IMR-90 (cell line): ENCODE results near the gene GUF1. TPM values are rescaled to one million over a fixed set of nuclear protein-coding genes. Genes with fewer than 3 reads are reported as not detected.

ENCODE experiments used
- ATAC-seq: fragments of 200-7000 bp; cut with Tn5 transposase; 2 replicates; pipeline ENCODE4 v1.9.1; 2020; ENCODE audit warnings: low read depth, mild to moderate bottlenecking, moderate library complexity
- BruUV-seq: library from RNA; stranded (reverse); fragments of 400-500 nt; replicated peaks from 2 replicates; lab custom pipeline; 2021; lab: Mats Ljungman, UMichigan
- CTCF ChIA-PET: fragments of 300-600 bp; formaldehyde crosslinking; extraction: SDS; loops from one replicate; lab custom pipeline; 2021; ENCODE audit warnings: antibody characterized with exemption; lab: Yijun Ruan, JAX
- POLR2A ChIA-PET: fragments of 300-600 bp; sonication (Branson Sonifier 250); formaldehyde crosslinking; loops from one replicate; lab custom pipeline; 2022; ENCODE audit warnings: antibody characterized with exemption; ENCODE audit not compliant: unreplicated experiment; lab: Charles Lee
- DNase-seq: peaks from one replicate; pipeline ENCODE4 v3.0.0; 2013
- H2AFZ ChIP-seq: replicated peaks from 2 replicates; pipeline ENCODE3; 2013; ENCODE audit warnings: low read length, mild to moderate bottlenecking; ENCODE audit not compliant: poor library complexity
- H2AK5ac ChIP-seq: 2 replicates; pipeline ENCODE4 v1.6.1; 2013; ENCODE audit warnings: low read depth, low read length, inconsistent platforms
- H2AK9ac ChIP-seq: replicated peaks from 2 replicates; pipeline ENCODE3; 2013; ENCODE audit warnings: mild to moderate bottlenecking, low read depth, low read length, moderate library complexity; ENCODE audit not compliant: poor library complexity
- H2BK120ac ChIP-seq: 2 replicates; pipeline ENCODE4 v1.6.1; 2013; ENCODE audit warnings: low read depth, low read length, inconsistent platforms
- H2BK15ac ChIP-seq: 3 replicates; pipeline ENCODE4 v1.6.1; 2013; ENCODE audit warnings: low read depth, low read length, inconsistent platforms
- H2BK20ac ChIP-seq: 2 replicates; pipeline ENCODE4 v1.6.1; 2013; ENCODE audit warnings: low read depth, mild to moderate bottlenecking, inconsistent platforms, low read length, moderate library complexity
- H2BK5ac ChIP-seq: 2 replicates; pipeline ENCODE4 v1.6.1; 2013; ENCODE audit warnings: mild to moderate bottlenecking, low read depth, low read length, inconsistent platforms; ENCODE audit not compliant: poor library complexity, severe bottlenecking
- H3K14ac ChIP-seq: replicated peaks from 2 replicates; pipeline ENCODE4 v1.6.1; 2013; ENCODE audit warnings: low read depth, low read length, inconsistent platforms
- H3K18ac ChIP-seq: 2 replicates; pipeline ENCODE4 v1.6.1; 2013; ENCODE audit warnings: low read depth, low read length, control low read depth
- H3K23ac ChIP-seq: 2 replicates; pipeline ENCODE4 v1.6.1; 2013; ENCODE audit warnings: low read depth, low read length, inconsistent platforms
- H3K27ac ChIP-seq: 2 replicates; pipeline ENCODE4 v1.5.1; 2013; ENCODE audit warnings: mild to moderate bottlenecking, control low read depth, low read length; ENCODE audit not compliant: insufficient read depth
- H3K27me3 ChIP-seq: 2 replicates; pipeline ENCODE4 v1.6.1; 2013; ENCODE audit warnings: low read length; ENCODE audit not compliant: control insufficient read depth, insufficient read depth
- H3K36me3 ChIP-seq: 2 replicates; pipeline ENCODE4 v1.6.1; 2013; ENCODE audit warnings: low read length, mixed read lengths; ENCODE audit not compliant: control insufficient read depth, insufficient read depth
- H3K4ac ChIP-seq: 2 replicates; pipeline ENCODE4 v1.6.1; 2013; ENCODE audit warnings: low read depth, low read length, inconsistent platforms
- H3K4me1 ChIP-seq: 2 replicates; pipeline ENCODE4 v1.6.1; 2013; ENCODE audit warnings: low read length, mixed read lengths; ENCODE audit not compliant: control insufficient read depth, insufficient read depth
- H3K4me2 ChIP-seq: 2 replicates; pipeline ENCODE4 v1.6.1; 2013; ENCODE audit warnings: low read depth, mild to moderate bottlenecking, control low read depth, low read length, moderate library complexity
- H3K4me3 ChIP-seq: 2 replicates; pipeline ENCODE4 v1.5.1; 2013; ENCODE audit warnings: low read depth, mild to moderate bottlenecking, control low read depth, low read length, moderate library complexity; ENCODE audit not compliant: insufficient read depth
- H3K56ac ChIP-seq: 2 replicates; pipeline ENCODE4 v1.6.1; 2013; ENCODE audit warnings: low read length, inconsistent platforms; ENCODE audit not compliant: insufficient read depth; ENCODE audit errors: extremely low read depth
- H3K79me1 ChIP-seq, 2 experiments: 2 replicates each; pipeline ENCODE4 v1.6.1; 2013; ENCODE audit warnings: low read length in 2 of 2, inconsistent platforms in 1 of 2, low read depth in 1 of 2
- H3K9ac ChIP-seq: 2 replicates; pipeline ENCODE4 v1.6.1; 2013; ENCODE audit warnings: low read depth, low read length, control low read depth
- H3K9me1 ChIP-seq: 2 replicates; pipeline ENCODE4 v1.6.1; 2013; ENCODE audit warnings: low read length, inconsistent platforms; ENCODE audit not compliant: insufficient read depth
- H3K9me3 ChIP-seq: 2 replicates; pipeline ENCODE4 v1.6.1; 2013; ENCODE audit warnings: low read length; ENCODE audit not compliant: control insufficient read depth, insufficient read depth
- H4K20me1 ChIP-seq: 2 replicates; pipeline ENCODE4 v1.6.1; 2013; ENCODE audit warnings: low read length, inconsistent platforms; ENCODE audit not compliant: insufficient read depth
- H4K5ac ChIP-seq: 2 replicates; pipeline ENCODE4 v1.6.1; 2013; ENCODE audit warnings: mild to moderate bottlenecking, low read depth, low read length, control low read depth
- H4K8ac ChIP-seq, 2 experiments: 2 replicates each; pipeline ENCODE4 v1.6.1; 2013; ENCODE audit warnings: low read depth in 2 of 2, low read length in 2 of 2, control low read depth in 1 of 2, inconsistent platforms in 1 of 2
- H4K91ac ChIP-seq: 2 replicates; pipeline ENCODE4 v1.6.1; 2013; ENCODE audit warnings: low read depth, low read length, inconsistent platforms; ENCODE audit not compliant: insufficient read depth
- BHLHE40 ChIP-seq: fragments of 150-350 bp; IDR thresholded peaks from 2 replicates; pipeline ENCODE4 v1.6.1; 2016; ENCODE audit warnings: mild to moderate bottlenecking, low read depth, low read length
- CEBPB ChIP-seq: IDR thresholded peaks from 2 replicates; pipeline ENCODE4 v1.6.1; 2012; ENCODE audit warnings: low read depth, low read length, improper control_type of control experiment
- CHD1 ChIP-seq: IDR thresholded peaks from 2 replicates; pipeline ENCODE4 v1.6.1; 2012; ENCODE audit warnings: low read depth, low read length, improper control_type of control experiment
- CTCF ChIP-seq: conservative IDR thresholded peaks from 2 replicates; pipeline ENCODE4 v1.5.1; 2012; ENCODE audit warnings: mild to moderate bottlenecking, low read depth, low read length, improper control_type of control experiment
- ELK1 ChIP-seq: fragments of 150-350 bp; IDR thresholded peaks from 2 replicates; pipeline ENCODE4 v1.6.1; 2016; ENCODE audit warnings: low read depth, mild to moderate bottlenecking, low read length, moderate library complexity, borderline replicate concordance
- MAFK ChIP-seq: IDR thresholded peaks from 2 replicates; pipeline ENCODE4 v1.6.1; 2012; ENCODE audit warnings: low read depth, low read length, improper control_type of control experiment
- MXI1 ChIP-seq: IDR thresholded peaks from 2 replicates; pipeline ENCODE4 v1.6.1; 2012; ENCODE audit warnings: low read depth, mild to moderate bottlenecking, low read length, moderate library complexity, borderline replicate concordance
- RAD21 ChIP-seq: IDR thresholded peaks from 2 replicates; pipeline ENCODE4 v1.6.1; 2012; ENCODE audit warnings: low read length, improper control_type of control experiment
- RCOR1 ChIP-seq: IDR thresholded peaks from 2 replicates; pipeline ENCODE4 v1.6.1; 2012; ENCODE audit warnings: mild to moderate bottlenecking, low read length, improper control_type of control experiment; ENCODE audit not compliant: insufficient replicate concordance
- RFX5 ChIP-seq: IDR thresholded peaks from 2 replicates; pipeline ENCODE4 v1.8.0; 2012; ENCODE audit warnings: low read depth, mild to moderate bottlenecking, low read length, moderate library complexity
- SMC3 ChIP-seq: fragments of 150-350 bp; IDR thresholded peaks from 2 replicates; pipeline ENCODE4 v1.6.1; 2016; ENCODE audit warnings: low read depth, mild to moderate bottlenecking, antibody characterized with exemption, low read length, moderate library complexity
- USF2 ChIP-seq: fragments of 150-350 bp; IDR thresholded peaks from 2 replicates; pipeline ENCODE4 v1.6.1; 2017; ENCODE audit warnings: mild to moderate bottlenecking, antibody characterized with exemption, low read length, low read depth
- WGBS, 2 experiments: methylation state at CpG; one replicate each; pipeline versions ENCODE4 v1.1.5 to v1.1.7; 2013; ENCODE audit warnings: missing lambda C conversion rate in 2 of 2; ENCODE audit not compliant: insufficient read length in 1 of 2; ENCODE audit errors: extremely low coverage in 2 of 2; 5-methylcytosine and 5-hydroxymethylcytosine counted together
- dilution Hi-C: fragments of 300-500 bp; cut with HindIII; formaldehyde crosslinking; loops from one replicate; pipeline ENCODE4 v1.14.3; 2018; ENCODE audit warnings: low sequenced_read_pairs; ENCODE audit not compliant: unreplicated experiment
- in situ Hi-C: fragments of 300-500 bp; cut with MboI; formaldehyde crosslinking; loops from 3 replicates; pipeline ENCODE4 v1.14.3; 2019; ENCODE audit warnings: low sequenced_read_pairs, inconsistent platforms, mixed read lengths
- intact Hi-C: fragments of 100-400 bp; cut with micrococcal nuclease; formaldehyde crosslinking; loops from 2 replicates; pipeline ENCODE4 v1.10.0; 2022
- polyA plus RNA-seq, 3 experiments: library from polyadenylated mRNA; depleted of rRNA; stranded (reverse); fragments of >200 nt; gene quantifications; 2 replicates each; pipeline ENCODE4 v1.2.3, GENCODE V29; 2012; ENCODE audit warnings: low replicate concordance in 1 of 3
- total RNA-seq: library from RNA; depleted of rRNA; stranded (reverse); fragments of >200 nt; gene quantifications from 2 replicates; pipeline ENCODE4 v1.2.3, GENCODE V29; 2012

The GUF1 gene
- total and polyA plus RNA-seq, 2 of the 4 experiments (the other 2 are of a cell fraction) = 9.9 to 10.6 TPM

GRCh38 chr4:44726038-44726871 lies 48.0 kb downstream of the GUF1 start, which contains the start of gene GNPDA2 (continued):
- TF ChIP-seq CEBPB = no peak
- peak; percentile 32; the same call in 1 of the 2 replicates for TF ChIP-seq MXI1

GRCh38 chr4:44727471-44727870 lies 49.3 kb downstream of the GUF1 start:
- WGBS, 2 experiments = no CpG with 5 or more reads among the region's 6 CpGs
- Histone ChIP-seq H3K9me3 (no peaks in the 10 kb centered on the region), H3K36me3 (no peaks in the 10 kb centered on the region), H2AK9ac (no peak overlapping the region), H2BK120ac (no peak overlapping the region), H3K27ac (no peak overlapping the region), H2AFZ (no peak overlapping the region), H4K91ac (no peak overlapping the region), H4K8ac (peak overlapping the region; percentile 89 to 90; a peak in 1 of 4 replicates), H3K18ac (no peak overlapping the region), H2AK5ac (no peak overlapping the region), H3K4ac (no peak overlapping the region), H3K4me1 (no peaks in the 10 kb centered on the region), H2BK15ac (no peak overlapping the region), H3K4me2 (no peak overlapping the region), H3K14ac (no peak overlapping the region), H3K9me1 (0 out of 2 replicates have a peak, but pooled peaks cover 6% of the 10 kb centered on the region), H2BK5ac (no peak overlapping the region), H3K56ac (no peak overlapping the region), H3K27me3 (no peaks in the 10 kb centered on the region), H3K23ac (no peak overlapping the region), H3K4me3 (no peak overlapping the region), H4K20me1 (no peaks in the 10 kb centered on the region), H4K5ac (no peak overlapping the region), H2BK20ac (no peak overlapping the region), H3K9ac (no peak overlapping the region), H3K79me1 (peaks cover 0 to 18% of the 10 kb centered on the region in 2 experiments; a peak in 2 of 4 replicates)
- DNase-seq = no peak
- ATAC-seq = no peak
- CTCF ChIA-PET = no interaction called here
- dilution Hi-C loops (no loop called here), in situ Hi-C loops (no loop called here), intact Hi-C loops (no loop called here)
- POLR2A ChIA-PET = no interaction called here
- no TSS peak for BruUV-seq
- TF ChIP-seq USF2 = no peak
- TF ChIP-seq SMC3 = no peak
- no peak for TF ChIP-seq CHD1
- no peak for TF ChIP-seq ELK1
- no peak for TF ChIP-seq RFX5
- TF ChIP-seq BHLHE40 = no peak
- no peak for TF ChIP-seq MXI1
- no peak for TF ChIP-seq CTCF
- TF ChIP-seq RCOR1 = no peak
- TF ChIP-seq RAD21 = no peak
- no peak for TF ChIP-seq MAFK
- no peak for TF ChIP-seq CEBPB
